Keratinocyte (primary cell): ENCODE data around the gene RNF150. TPM values are rescaled to one million over a fixed set of nuclear protein-coding genes. Genes with fewer than 3 reads are reported as not detected.

Experiments used
- DNase-seq: peaks from one replicate; pipeline ENCODE4 v3.0.0-alpha.2; 2011; ENCODE audit warnings: low read depth, missing footprints, low spot score
- FAIRE-seq: peaks from 2 replicates; lab custom pipeline; 2011; peaks lifted over from hg19 to GRCh38; lab: Jason Lieb, UNC
- H2AFZ ChIP-seq: 2 replicates; pipeline ENCODE4 v1.6.0; 2012; ENCODE audit warnings: low read length, control low read depth, inconsistent platforms; ENCODE audit not compliant: control insufficient read depth
- H3K27ac ChIP-seq: 2 replicates; pipeline ENCODE4 v1.5.1; 2011; ENCODE audit warnings: low read length; ENCODE audit not compliant: control insufficient read depth, insufficient read depth
- H3K27me3 ChIP-seq: 3 replicates; pipeline ENCODE4 v1.6.0; 2011; ENCODE audit warnings: low read length; ENCODE audit not compliant: control insufficient read depth, insufficient read depth; ENCODE audit errors: extremely low read depth
- H3K36me3 ChIP-seq, 2 experiments: 2 replicates in 1 of 2; 3 replicates in 1 of 2; pipeline ENCODE4 v1.5.1; 2011; ENCODE audit warnings: low read length in 2 of 2, mild to moderate bottlenecking in 1 of 2; ENCODE audit not compliant: control insufficient read depth in 2 of 2, insufficient read depth in 2 of 2; ENCODE audit errors: extremely low read depth in 1 of 2
- H3K4me1 ChIP-seq: 3 replicates; pipeline ENCODE4 v1.5.1; 2011; ENCODE audit warnings: low read length; ENCODE audit not compliant: control insufficient read depth, insufficient read depth; ENCODE audit errors: extremely low read depth
- H3K4me2 ChIP-seq: 3 replicates; pipeline ENCODE4 v1.6.0; 2011; ENCODE audit warnings: low read depth, low read length; ENCODE audit not compliant: control insufficient read depth, insufficient read depth; ENCODE audit errors: extremely low read depth
- H3K4me3 ChIP-seq, 3 experiments: fragments of 200-600 bp in 1 of 3; sonication (generic) in 1 of 3; 2 replicates in 2 of 3; 3 replicates in 1 of 3; pipeline ENCODE4 v1.5.1; 2011 to 2016; ENCODE audit warnings: low read length in 3 of 3, mild to moderate bottlenecking in 3 of 3, control low read depth in 2 of 3, inconsistent platforms in 1 of 3, low read depth in 1 of 3, mixed read lengths in 1 of 3, mixed run types in 1 of 3, moderate library complexity in 1 of 3; ENCODE audit not compliant: control insufficient read depth in 2 of 3, insufficient read depth in 2 of 3; ENCODE audit errors: extremely low read depth in 1 of 3
- H3K79me2 ChIP-seq: 2 replicates; pipeline ENCODE4 v1.6.0; 2012; ENCODE audit warnings: low read length; ENCODE audit not compliant: control insufficient read depth, insufficient read depth
- H3K9ac ChIP-seq: 3 replicates; pipeline ENCODE4 v1.6.0; 2011; ENCODE audit warnings: low read length; ENCODE audit not compliant: control insufficient read depth, insufficient read depth; ENCODE audit errors: extremely low read depth
- H3K9me1 ChIP-seq: 3 replicates; pipeline ENCODE4 v1.6.0; 2011; ENCODE audit warnings: low read length; ENCODE audit not compliant: control insufficient read depth, insufficient read depth; ENCODE audit errors: extremely low read depth
- H3K9me3 ChIP-seq: 2 replicates; pipeline ENCODE4 v1.5.1; 2012; ENCODE audit warnings: low read depth, low read length; ENCODE audit not compliant: control insufficient read depth
- H4K20me1 ChIP-seq: 3 replicates; pipeline ENCODE4 v1.6.0; 2011; ENCODE audit warnings: low read length; ENCODE audit not compliant: control insufficient read depth, insufficient read depth; ENCODE audit errors: extremely low read depth
- EZH2 ChIP-seq: IDR thresholded peaks from one replicate; pipeline ENCODE4 v1.6.1; 2012; ENCODE audit warnings: inconsistent platforms, mild to moderate bottlenecking, low read length, moderate library complexity
- dilution Hi-C: fragments of 300-500 bp; cut with MboI; formaldehyde crosslinking; loops from one replicate; pipeline ENCODE4 v1.7.0; 2020; ENCODE audit warnings: low sequenced_read_pairs; ENCODE audit not compliant: extremely low pct_ligation_motif_present
- polyA plus RNA-seq, 5 experiments: library from polyadenylated mRNA; depleted of rRNA in 3 of 5; stranded (reverse) in 3 of 5; stranded (forward) in 1 of 5; unstranded in 1 of 5; fragments of >200 nt; gene quantifications; 1 replicate in 1 of 5; 2 replicates in 3 of 5; 3 replicates in 1 of 5; pipeline versions ENCODE4 v1.2.1 to v1.2.3, GENCODE V29; 2011 to 2012; ENCODE audit warnings: missing spikeins in 2 of 5, low read depth in 1 of 5, low replicate concordance in 1 of 5
- TF ChIP-seq, protein P1 (sequence below), 3 experiments: IDR thresholded peaks in 1 of 3; conservative IDR thresholded peaks in 1 of 3; optimal IDR thresholded peaks in 1 of 3; 2 replicates in 2 of 3; 3 replicates in 1 of 3; pipeline versions ENCODE3 to v1.5.1; 2011; ENCODE audit warnings: low read length in 3 of 3, mild to moderate bottlenecking in 3 of 3, moderate library complexity in 2 of 3, control low read depth in 1 of 3, inconsistent platforms in 1 of 3; ENCODE audit not compliant: insufficient read depth in 2 of 3; ENCODE audit errors: extremely low read depth in 1 of 3

Gene RNF150
- polyA plus RNA-seq, 1 donor (not counting 4 experiments of a cell fraction or from before 2014, with no cell fraction given) = 0.18 TPM

DNA sequence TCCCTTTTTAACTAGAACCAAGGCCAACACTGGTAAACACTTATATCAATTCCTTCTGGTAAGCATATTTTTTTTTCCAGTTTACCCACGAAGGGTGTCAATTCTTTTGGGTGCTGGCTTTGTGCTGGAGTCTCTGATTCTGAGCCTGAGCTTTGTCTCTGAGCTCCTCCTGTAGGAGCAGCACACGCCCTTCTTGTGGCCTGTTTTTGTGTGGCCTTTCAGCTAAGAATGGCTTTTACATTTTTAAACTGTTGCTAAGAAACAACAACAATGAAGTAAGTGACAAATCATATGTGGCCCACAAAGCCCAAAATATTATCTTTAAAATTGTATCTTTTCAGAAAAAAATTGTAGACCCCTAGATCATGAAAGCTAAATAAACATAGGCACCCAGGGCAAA is 279.1 kb downstream of the RNF150 start:
- Histone ChIP-seq H3K27me3 (no peaks in the 10 kb centered on the region), H3K9ac (no peak overlapping the region), H3K27ac (no peak overlapping the region), H3K4me1 (peaks cover 25% of the 10 kb centered on the region), H2AFZ (no peak overlapping the region), H3K9me1 (no peaks in the 10 kb centered on the region), H3K36me3 (no peaks in the 10 kb centered on the region), H3K9me3 (no peaks in the 10 kb centered on the region), H4K20me1 (no peaks in the 10 kb centered on the region), H3K4me3 (no peak overlapping the region), H3K79me2 (no peaks in the 10 kb centered on the region), H3K4me2 (no peak overlapping the region)
- TF ChIP-seq, protein P1, sequence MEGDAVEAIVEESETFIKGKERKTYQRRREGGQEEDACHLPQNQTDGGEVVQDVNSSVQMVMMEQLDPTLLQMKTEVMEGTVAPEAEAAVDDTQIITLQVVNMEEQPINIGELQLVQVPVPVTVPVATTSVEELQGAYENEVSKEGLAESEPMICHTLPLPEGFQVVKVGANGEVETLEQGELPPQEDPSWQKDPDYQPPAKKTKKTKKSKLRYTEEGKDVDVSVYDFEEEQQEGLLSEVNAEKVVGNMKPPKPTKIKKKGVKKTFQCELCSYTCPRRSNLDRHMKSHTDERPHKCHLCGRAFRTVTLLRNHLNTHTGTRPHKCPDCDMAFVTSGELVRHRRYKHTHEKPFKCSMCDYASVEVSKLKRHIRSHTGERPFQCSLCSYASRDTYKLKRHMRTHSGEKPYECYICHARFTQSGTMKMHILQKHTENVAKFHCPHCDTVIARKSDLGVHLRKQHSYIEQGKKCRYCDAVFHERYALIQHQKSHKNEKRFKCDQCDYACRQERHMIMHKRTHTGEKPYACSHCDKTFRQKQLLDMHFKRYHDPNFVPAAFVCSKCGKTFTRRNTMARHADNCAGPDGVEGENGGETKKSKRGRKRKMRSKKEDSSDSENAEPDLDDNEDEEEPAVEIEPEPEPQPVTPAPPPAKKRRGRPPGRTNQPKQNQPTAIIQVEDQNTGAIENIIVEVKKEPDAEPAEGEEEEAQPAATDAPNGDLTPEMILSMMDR (optimal IDR thresholded peaks at IDR 0.05 in 1 of 3, IDR thresholded peaks at IDR 0.05 in 1 of 3, conservative IDR thresholded peaks at IDR 0.05 in 1 of 3; ENCODE audit: extremely low read depth in 1 of 3, insufficient read depth in 2 of 3, low read length in 3 of 3) = no peak
- TF ChIP-seq EZH2 = no peak
- DNase-seq (no peak), FAIRE-seq (no peak)
- dilution Hi-C loops = no loop called here

GRCh38 chr4:140851804-140852203 is 281.5 kb downstream of the RNF150 start:
- FAIRE-seq = no peak
- Histone ChIP-seq H4K20me1 (no peaks in the 10 kb centered on the region), H3K9me3 (no peaks in the 10 kb centered on the region), H3K4me2 (no peak overlapping the region), H3K79me2 (no peaks in the 10 kb centered on the region), H3K27me3 (no peaks in the 10 kb centered on the region), H3K4me3 (no peak overlapping the region), H3K36me3 (no peaks in the 10 kb centered on the region), H3K9me1 (no peaks in the 10 kb centered on the region), H3K4me1 (peaks cover 17% of the 10 kb centered on the region), H3K27ac (no peak overlapping the region), H3K9ac (no peak overlapping the region), H2AFZ (no peak overlapping the region)
- dilution Hi-C loops = no loop called here
- DNase-seq = no peak
- TF ChIP-seq, protein P1 (optimal IDR thresholded peaks at IDR 0.05 in 1 of 3, IDR thresholded peaks at IDR 0.05 in 1 of 3, conservative IDR thresholded peaks at IDR 0.05 in 1 of 3; ENCODE audit: extremely low read depth in 1 of 3, insufficient read depth in 2 of 3, low read length in 3 of 3) = no peak
- no peak for TF ChIP-seq EZH2
